Measurements from ENCODE around the gene NPAS3.

- TF ChIP-seq CTCF (conservative IDR thresholded peaks at IDR 0.05) (no peak), EZH2 (IDR thresholded peaks at IDR 0.05; ENCODE audit: low read depth) (no peak)
These were observed 797.7 kb downstream of the NPAS3 start for GRCh38 chr14:33736299-33736825.
